T-cell (primary cell): Measurements from ENCODE around the gene HSBP1L1. TPM values are rescaled to one million over a fixed set of nuclear protein-coding genes. Genes with fewer than 3 reads are reported as not detected.

Experiments
- ATAC-seq, 4 experiments: fragments of 200-7000 bp in 3 of 4; fragments of 150-1000 bp in 1 of 4; cut with Tn5 transposase; replicated peaks in 1 of 4; 1 replicate in 3 of 4; 2 replicates in 1 of 4; pipeline ENCODE4 v1.10.0; 2021; ENCODE audit warnings: moderate library complexity in 3 of 4, mild to moderate bottlenecking in 2 of 4, moderate number of reproducible peaks in 1 of 4
- CTCF ChIA-PET, 2 donors: fragments of 300-600 bp; sonication (Branson Sonifier 250); formaldehyde crosslinking; loops; one replicate each; lab custom pipeline; 2022; ENCODE audit warnings: antibody characterized with exemption in 2 of 2; lab: Charles Lee
- POLR2A ChIA-PET, 2 donors: fragments of 300-600 bp; sonication (Branson Sonifier 250); formaldehyde crosslinking; loops; one replicate each; lab custom pipeline; 2022; ENCODE audit warnings: antibody characterized with exemption in 2 of 2; lab: Charles Lee
- DNase-seq, 35 experiments: peaks; one replicate each; pipeline versions ENCODE4 v3.0.0 to v3.0.0-alpha.2; 2013 to 2023
- H3K27ac ChIP-seq: one replicate; pipeline ENCODE4 v1.5.1; 2013; ENCODE audit warnings: low read length
- H3K27me3 ChIP-seq, 2 experiments: replicated peaks in 1 of 2; 1 replicate in 1 of 2; 2 replicates in 1 of 2; pipeline versions ENCODE4 v1.6.1 to v1.7.0; 2013; ENCODE audit warnings: low read length in 1 of 2, mixed read lengths in 1 of 2; ENCODE audit not compliant: control insufficient read depth in 2 of 2, insufficient read depth in 2 of 2; ENCODE audit errors: extremely low read depth in 1 of 2
- H3K36me3 ChIP-seq, 2 donors: 1 replicate in 1 of 2; 2 replicates in 1 of 2; pipeline versions ENCODE4 v1.6.1 to v1.7.0; 2013; ENCODE audit warnings: low read length in 1 of 2; ENCODE audit not compliant: control insufficient read depth in 2 of 2, insufficient read depth in 1 of 2; ENCODE audit errors: extremely low read depth in 1 of 2
- H3K4me1 ChIP-seq, 2 experiments: 1 replicate in 1 of 2; 2 replicates in 1 of 2; pipeline versions ENCODE4 v1.6.1 to v1.7.0; 2013; ENCODE audit warnings: low read length in 2 of 2, mixed read lengths in 1 of 2; ENCODE audit not compliant: insufficient read depth in 2 of 2, control insufficient read depth in 1 of 2; ENCODE audit errors: extremely low read depth in 1 of 2
- H3K4me3 ChIP-seq, 2 donors: 1 replicate in 1 of 2; 2 replicates in 1 of 2; pipeline versions ENCODE4 v1.5.1 to v1.7.0; 2013; ENCODE audit warnings: mild to moderate bottlenecking in 2 of 2, low read length in 1 of 2, moderate library complexity in 1 of 2; ENCODE audit not compliant: control insufficient read depth in 1 of 2; ENCODE audit errors: extremely low read depth in 1 of 2
- H3K9me3 ChIP-seq: 2 replicates; pipeline ENCODE4 v1.7.0; 2013
- H3K27ac Mint-ChIP-seq, 2 donors: one replicate each; pipeline ENCODE4 v1.8.0; 2020 to 2021; ENCODE audit warnings: mild to moderate bottlenecking in 2 of 2, mixed read lengths in 2 of 2
- H3K27me3 Mint-ChIP-seq, 2 donors: one replicate each; pipeline ENCODE4 v1.8.0; 2021 to 2022; ENCODE audit warnings: mixed read lengths in 2 of 2
- H3K36me3 Mint-ChIP-seq: one replicate; pipeline ENCODE4 v1.8.0; 2021; ENCODE audit warnings: mixed read lengths
- H3K4me1 Mint-ChIP-seq, 3 donors: one replicate each; pipeline ENCODE4 v1.8.0; 2020 to 2022; ENCODE audit warnings: mixed read lengths in 3 of 3, mild to moderate bottlenecking in 1 of 3
- H3K4me3 Mint-ChIP-seq, 3 donors: one replicate each; pipeline ENCODE4 v1.8.0; 2020 to 2022; ENCODE audit warnings: mild to moderate bottlenecking in 3 of 3, mixed read lengths in 3 of 3, moderate library complexity in 3 of 3
- H3K9me3 Mint-ChIP-seq, 3 donors: one replicate each; pipeline ENCODE4 v1.8.0; 2020 to 2022; ENCODE audit warnings: mixed read lengths in 3 of 3
- WGBS: methylation state at CpG from one replicate; pipeline ENCODE4 v1.1.5; 2013; ENCODE audit warnings: missing lambda C conversion rate; ENCODE audit not compliant: insufficient coverage; 5-methylcytosine and 5-hydroxymethylcytosine counted together
- total RNA-seq, 35 experiments: library from RNA in 6 of 35; stranded (reverse) in 6 of 35; fragments of 120-200 nt in 1 of 35; gene quantifications; one replicate each; pipeline versions ENCODE4 v1.2.1 to v1.2.4 and lab custom pipeline; 2013 to 2026

The HSBP1L1 gene
- total RNA-seq, 5 donors from 2014 or later (not counting 1 experiment from before 2014, with no cell fraction given) = 17.3 to 26.6 (median 20.6) TPM

DNA sequence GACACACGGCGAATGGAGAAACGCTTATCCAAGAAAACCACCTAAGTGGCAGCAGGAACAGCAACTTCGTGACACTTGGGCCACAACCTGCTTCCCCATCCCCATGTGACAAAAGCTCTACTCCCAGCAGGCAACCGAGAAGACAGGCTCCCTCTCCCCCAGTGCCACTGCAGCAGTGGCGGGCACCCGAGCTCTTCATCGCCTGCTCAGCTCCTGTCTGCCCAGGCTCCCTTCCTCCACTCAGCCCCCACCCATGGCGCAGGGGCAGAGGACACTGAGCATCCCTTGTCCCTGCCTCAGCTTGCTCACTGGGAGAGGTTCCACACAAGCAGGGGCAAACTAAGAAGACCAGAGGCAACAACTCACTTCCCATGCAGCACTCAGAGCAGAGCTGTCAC is 35.9 kb upstream of the HSBP1L1 start:
- no peak overlapping the region for H3K27ac ChIP-seq
- no peak overlapping the region for H3K4me3 ChIP-seq
- peaks cover 2 to 7% (median 3%) of the 10 kb centered on the region in 3 donors for H3K4me1 Mint-ChIP-seq
- peaks cover 12 to 27% of the 10 kb centered on the region in 2 donors for H3K36me3 ChIP-seq
- peaks cover 24 to 41% (median 31%) of the 10 kb centered on the region in 3 donors for H3K9me3 Mint-ChIP-seq
- peak in 1 of 35 experiments; percentile 8 for DNase-seq
- H3K27me3 Mint-ChIP-seq = no peaks in the 10 kb centered on the region
- CTCF ChIA-PET = no interaction called here
- H3K27ac Mint-ChIP-seq = no peak overlapping the region
- peaks cover 12% of the 10 kb centered on the region for H3K9me3 ChIP-seq
- peaks cover 78% of the 10 kb centered on the region for H3K36me3 Mint-ChIP-seq
- no peaks in the 10 kb centered on the region for H3K27me3 ChIP-seq
- 100% methylated on average over 9 of the region's 9 CpGs for WGBS
- ATAC-seq = no peak
- H3K4me3 Mint-ChIP-seq = no peak overlapping the region
- no peaks in the 10 kb centered on the region for H3K4me1 ChIP-seq
- POLR2A ChIA-PET = interaction anchor here in 1 of 2 donors (0.5 kb wide), 1 partner anchor 572 kb away, joined by 3 read pairs; no protein-coding TSS in a partner anchor

DNA sequence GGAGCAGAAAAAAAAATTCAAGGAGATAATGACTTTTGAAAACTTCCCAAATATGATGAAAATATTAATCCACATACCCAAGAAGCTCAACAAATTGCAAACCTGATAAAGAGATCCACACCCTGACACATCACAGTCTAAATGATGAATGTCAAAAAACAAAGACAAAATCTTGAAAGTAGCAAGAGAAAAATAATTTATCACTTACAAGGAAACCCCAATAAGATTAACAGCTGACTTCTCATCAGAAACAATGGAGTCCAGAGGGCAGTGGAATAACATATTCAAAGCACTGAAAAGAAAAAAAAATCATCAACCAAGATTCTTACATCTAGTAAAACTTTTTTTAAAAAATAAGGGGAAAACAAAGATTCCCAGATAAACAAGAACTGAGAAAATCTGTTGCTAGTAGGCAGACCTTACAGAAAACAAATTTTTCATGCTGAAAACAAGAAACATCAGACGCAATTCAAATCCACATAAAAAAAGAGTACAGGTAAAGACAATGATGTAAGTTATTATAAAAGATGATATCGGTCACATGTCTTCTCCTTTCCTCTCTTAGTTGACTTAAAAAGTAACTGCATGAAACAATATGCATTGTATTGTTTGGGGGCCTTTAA is 34.3 kb upstream of the HSBP1L1 start:
- no peaks in the 10 kb centered on the region for H3K27me3 ChIP-seq
- CTCF ChIA-PET = no interaction called here
- H3K36me3 ChIP-seq = peaks cover 15 to 27% of the 10 kb centered on the region in 2 donors
- no peak overlapping the region for H3K4me3 Mint-ChIP-seq
- H3K4me1 ChIP-seq = no peaks in the 10 kb centered on the region
- H3K4me1 Mint-ChIP-seq = peaks cover 2 to 7% (median 3%) of the 10 kb centered on the region in 3 donors
- H3K36me3 Mint-ChIP-seq = peaks cover 80% of the 10 kb centered on the region
- H3K27ac Mint-ChIP-seq = no peak overlapping the region
- H3K27ac ChIP-seq = no peak overlapping the region
- WGBS = no CpG with 5 or more reads among the region's 2 CpGs
- peaks cover 12% of the 10 kb centered on the region for H3K9me3 ChIP-seq
- peaks cover 24 to 48% (median 37%) of the 10 kb centered on the region in 3 donors for H3K9me3 Mint-ChIP-seq
- no peaks in the 10 kb centered on the region for H3K27me3 Mint-ChIP-seq
- no peak overlapping the region for H3K4me3 ChIP-seq
- POLR2A ChIA-PET = no interaction called here
- ATAC-seq = no peak
- no peak for DNase-seq

DNA sequence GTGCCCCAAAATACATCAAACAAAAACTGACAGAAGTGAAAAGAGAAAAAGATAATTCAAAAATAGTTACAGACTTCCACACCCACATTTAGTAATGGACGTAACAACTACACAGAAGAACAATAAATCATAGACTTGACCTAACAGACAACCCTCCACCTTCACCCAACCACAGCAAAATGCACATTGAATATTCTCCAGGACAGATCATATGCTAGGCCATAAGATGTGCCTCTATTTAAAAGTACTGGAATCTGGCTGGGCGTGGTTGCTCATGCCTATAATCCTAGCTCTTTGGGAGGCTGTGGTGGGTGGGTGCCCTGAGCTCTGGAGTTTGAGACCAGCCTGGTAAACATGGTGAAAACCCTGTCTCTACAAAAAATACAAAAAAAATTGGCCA is 33.0 kb upstream of the HSBP1L1 start:
- peaks cover 14% of the 10 kb centered on the region for H3K9me3 ChIP-seq
- Mint-ChIP-seq H3K4me1 (peaks cover 0 to 7% (median 3%) of the 10 kb centered on the region in 3 donors), H3K27me3 (no peaks in the 10 kb centered on the region), H3K4me3 (no peak overlapping the region), H3K36me3 (peaks cover 83% of the 10 kb centered on the region), H3K27ac (no peak overlapping the region), H3K9me3 (peaks cover 24 to 48% (median 43%) of the 10 kb centered on the region in 3 donors)
- ChIA-PET POLR2A (no interaction called here), CTCF (no interaction called here)
- H3K4me1 ChIP-seq = no peaks in the 10 kb centered on the region
- H3K27me3 ChIP-seq = no peaks in the 10 kb centered on the region
- no peak for ATAC-seq
- no CpG with 5 or more reads among the region's 2 CpGs for WGBS
- no peak overlapping the region for H3K27ac ChIP-seq
- H3K36me3 ChIP-seq = peaks cover 23 to 30% of the 10 kb centered on the region in 2 donors
- no peak overlapping the region for H3K4me3 ChIP-seq
- DNase-seq = no peak

DNA sequence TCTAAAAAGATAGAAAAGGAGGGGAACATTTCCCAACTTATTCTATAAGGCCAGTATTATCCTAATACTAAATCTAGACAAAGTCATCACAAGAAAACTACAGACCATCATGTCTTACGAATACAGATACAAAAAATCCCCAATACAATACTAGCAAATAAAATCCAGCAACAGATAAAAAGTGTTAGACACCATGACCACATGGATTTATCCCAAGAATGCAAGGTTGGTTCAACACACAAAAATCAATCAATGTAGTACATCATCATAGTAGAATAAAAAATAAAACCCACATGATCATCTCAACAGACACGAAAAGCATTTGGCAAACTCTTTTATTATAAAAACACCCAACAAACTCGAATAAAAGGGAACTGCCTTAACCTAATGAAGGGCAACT is 31.5 kb upstream of the HSBP1L1 start:
- no peak for ATAC-seq
- H3K36me3 Mint-ChIP-seq = peaks cover 91% of the 10 kb centered on the region
- no peaks in the 10 kb centered on the region for H3K27me3 Mint-ChIP-seq
- no peak overlapping the region for H3K4me3 Mint-ChIP-seq
- no peak overlapping the region for H3K27ac Mint-ChIP-seq
- Histone ChIP-seq H3K4me3 (no peak overlapping the region), H3K4me1 (no peaks in the 10 kb centered on the region), H3K27me3 (no peaks in the 10 kb centered on the region), H3K9me3 (peaks cover 14% of the 10 kb centered on the region), H3K27ac (no peak overlapping the region), H3K36me3 (peaks cover 23 to 28% of the 10 kb centered on the region in 2 donors)
- no CpG with 5 or more reads among the region's 3 CpGs for WGBS
- H3K4me1 Mint-ChIP-seq = peaks cover 0 to 7% (median 3%) of the 10 kb centered on the region in 3 donors
- ChIA-PET POLR2A (no interaction called here), CTCF (no interaction called here)
- H3K9me3 Mint-ChIP-seq = peaks cover 27 to 48% (median 48%) of the 10 kb centered on the region in 3 donors
- no peak for DNase-seq

DNA sequence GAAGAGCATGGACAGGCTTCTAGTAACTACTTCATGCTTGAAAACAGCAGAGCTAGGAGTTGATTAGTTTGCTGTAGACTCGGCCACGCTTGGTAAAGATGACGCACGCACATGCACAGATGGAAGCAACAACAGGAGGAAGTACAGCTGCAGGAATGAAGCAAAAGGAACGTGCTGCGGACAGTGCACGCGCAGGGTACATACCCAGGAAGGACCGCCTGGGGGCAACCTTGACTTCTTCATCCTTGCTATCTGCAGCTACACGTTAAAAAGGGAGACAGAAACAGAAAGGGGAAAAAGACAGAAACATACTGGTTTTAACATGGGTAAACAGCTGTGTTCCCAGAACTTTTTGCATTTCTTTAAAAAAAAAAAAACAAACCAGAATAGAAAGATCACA is 30.7 kb upstream of the HSBP1L1 start:
- 93% methylated on average over 9 of the region's 10 CpGs for WGBS
- H3K9me3 Mint-ChIP-seq = peaks cover 27 to 48% (median 47%) of the 10 kb centered on the region in 3 donors
- DNase-seq (peak in 1 of 35 experiments; percentile 22), ATAC-seq (no peak)
- peaks cover 0 to 5% (median 4%) of the 10 kb centered on the region in 3 donors for H3K4me1 Mint-ChIP-seq
- CTCF ChIA-PET = no interaction called here
- Histone ChIP-seq H3K36me3 (peaks cover 24 to 28% of the 10 kb centered on the region in 2 donors), H3K4me1 (no peaks in the 10 kb centered on the region), H3K4me3 (no peak overlapping the region), H3K27ac (no peak overlapping the region), H3K27me3 (no peaks in the 10 kb centered on the region), H3K9me3 (peaks cover 14% of the 10 kb centered on the region)
- POLR2A ChIA-PET = interaction anchor here in 1 of 2 donors (0.7 kb wide), 1 partner anchor 9 kb away, joined by 5 read pairs; no protein-coding TSS in a partner anchor
- no peak overlapping the region for H3K4me3 Mint-ChIP-seq
- peaks cover 93% of the 10 kb centered on the region for H3K36me3 Mint-ChIP-seq
- H3K27me3 Mint-ChIP-seq = no peaks in the 10 kb centered on the region
- no peak overlapping the region for H3K27ac Mint-ChIP-seq

DNA sequence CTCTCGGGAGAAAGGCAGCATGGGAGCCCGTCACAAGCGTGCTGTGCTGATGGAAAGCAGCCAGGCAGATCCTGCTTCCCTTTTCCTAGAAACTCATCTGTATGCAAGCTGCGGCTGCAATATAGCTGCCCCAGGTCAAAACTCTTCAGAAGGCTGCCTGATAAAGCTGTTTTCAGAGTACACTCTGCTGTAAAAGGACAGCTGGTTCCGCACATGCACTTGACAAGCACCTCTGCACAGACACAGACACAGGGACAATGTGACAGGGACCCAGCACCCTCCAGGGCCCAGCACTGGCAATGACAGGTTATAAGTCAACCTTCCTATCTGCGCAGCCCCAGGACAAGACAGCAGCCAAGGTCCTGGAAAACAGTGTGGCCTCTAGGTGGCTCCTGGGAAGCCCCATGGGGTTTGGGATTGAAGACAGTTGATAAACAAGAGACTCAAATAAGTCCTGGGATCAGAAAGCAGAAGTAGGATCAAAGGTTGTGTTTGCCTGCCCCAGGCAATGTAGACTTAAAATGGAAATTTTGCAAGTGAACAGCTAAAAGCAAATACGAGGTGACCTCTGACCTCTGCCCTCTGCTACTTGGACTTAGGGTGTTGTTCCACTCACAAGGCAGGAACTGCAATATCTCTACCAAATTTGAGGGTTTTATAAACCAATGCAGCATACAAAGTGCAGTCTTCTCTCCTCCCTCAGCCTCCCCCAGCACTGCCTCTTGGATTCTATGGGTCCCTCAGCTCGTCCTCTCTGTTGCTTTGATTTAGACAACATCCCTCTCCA is 29.9 kb upstream of the HSBP1L1 start:
- CTCF ChIA-PET = no interaction called here
- Mint-ChIP-seq H3K36me3 (peaks cover 93% of the 10 kb centered on the region), H3K27me3 (no peaks in the 10 kb centered on the region), H3K4me3 (no peak overlapping the region), H3K27ac (no peak overlapping the region), H3K4me1 (peaks cover 0 to 3% (median 1%) of the 10 kb centered on the region in 3 donors), H3K9me3 (peaks cover 22 to 43% (median 40%) of the 10 kb centered on the region in 3 donors)
- Histone ChIP-seq H3K27ac (no peak overlapping the region), H3K27me3 (no peaks in the 10 kb centered on the region), H3K4me3 (no peak overlapping the region), H3K4me1 (no peaks in the 10 kb centered on the region), H3K36me3 (peaks cover 19 to 22% of the 10 kb centered on the region in 2 donors), H3K9me3 (peaks cover 11% of the 10 kb centered on the region)
- POLR2A ChIA-PET = no interaction called here
- ATAC-seq (no peak), DNase-seq (peak in 1 of 35 experiments; percentile 8)
- WGBS = 92% methylated on average over 6 of the region's 8 CpGs
